NCI-H187 (cell line): Measurements from ENCODE around the gene TCP11X1.
"Not testable (repeated sequence)": the region's sequence is repeated elsewhere in the genome, so short reads cannot be mapped to it uniquely, and the experiment has no call there.

Experiments
- DNase-seq, 2 experiments: peaks; one replicate each; lab custom pipeline; 2025; lab: John Stamatoyannopoulos, UW

TCP11X1 gene

DNA sequence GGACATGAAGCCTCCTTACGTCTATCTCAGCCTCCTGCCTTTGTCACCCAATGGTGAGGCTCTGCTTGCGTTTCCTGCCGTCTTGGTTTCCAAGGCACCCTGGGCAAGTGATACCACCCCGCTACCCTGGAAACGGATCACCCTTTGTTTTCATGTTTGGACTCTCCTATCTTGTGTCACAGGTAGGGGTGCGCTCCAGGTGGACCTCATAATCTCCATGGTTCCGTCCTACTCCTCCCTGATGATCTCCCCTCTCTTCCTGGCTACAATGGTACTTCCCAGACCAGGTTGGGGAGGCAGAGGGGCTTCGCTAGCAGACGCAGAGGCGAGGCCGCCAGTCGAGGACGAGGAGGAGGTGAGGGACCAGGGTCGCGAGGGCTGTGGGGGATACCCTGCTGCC lies at the start of gene TCP11X1:
TCP11X1 (plus strand) TSS at position 316 of the 400 bp plus-strand sequence.
- DNase-seq = not testable (repeated sequence)

DNA sequence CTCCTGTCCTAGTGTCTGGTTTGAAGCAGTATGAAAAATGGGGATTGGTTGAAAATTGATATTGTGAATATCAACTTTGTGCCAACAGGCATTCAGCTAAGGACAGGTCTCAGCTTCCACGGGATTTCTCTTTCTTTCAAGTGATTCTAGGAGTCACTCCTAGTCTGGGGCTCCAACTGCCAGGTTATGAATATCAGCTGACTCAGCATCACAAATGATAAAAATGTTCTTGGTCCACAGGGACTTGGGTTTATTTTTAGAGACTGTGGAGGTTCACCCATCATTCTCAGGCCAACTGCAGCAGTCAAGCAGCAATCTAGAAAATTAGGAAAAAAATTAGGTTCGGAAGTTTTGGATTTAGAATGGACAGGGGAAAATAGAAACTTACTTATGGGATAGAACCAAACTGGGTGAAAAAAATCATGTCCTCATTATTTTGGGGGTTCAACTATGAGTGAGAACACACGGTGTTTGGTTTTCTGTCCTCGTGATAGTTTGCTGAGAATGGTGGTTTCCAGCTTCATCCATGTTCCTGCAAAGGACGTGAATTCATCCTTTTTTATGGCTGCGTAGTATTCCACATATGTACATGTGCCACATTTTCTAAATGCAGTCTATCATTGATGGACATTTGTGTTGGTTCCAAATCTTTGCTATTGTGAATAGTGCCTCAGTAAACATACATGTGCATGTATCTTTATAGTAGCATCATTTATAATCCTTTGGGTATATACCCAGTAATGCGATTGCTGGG lies 29.0 kb upstream of the TCP11X1 start:
- no peak for DNase-seq

DNA sequence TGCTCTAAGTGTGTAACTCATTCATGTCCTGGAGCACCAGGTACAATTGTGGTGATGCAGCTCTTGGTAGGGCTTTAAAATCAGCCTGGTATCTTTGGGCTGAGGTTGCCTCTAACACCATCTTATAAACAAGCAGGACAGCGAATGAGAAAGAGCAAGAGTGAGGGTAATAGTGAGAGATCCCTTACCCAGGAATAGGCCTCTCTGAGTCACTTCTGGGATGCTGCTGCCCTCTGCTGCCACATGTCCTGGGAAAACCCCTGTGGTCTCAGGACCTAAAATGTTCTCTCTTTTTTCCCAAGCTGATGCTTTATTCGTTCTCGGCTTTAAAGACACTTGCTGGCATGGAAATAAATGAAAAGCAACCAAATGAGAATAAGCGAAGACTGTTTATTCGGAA lies 7.2 kb upstream of the TCP11X1 start:
- not testable (repeated sequence) for DNase-seq

DNA sequence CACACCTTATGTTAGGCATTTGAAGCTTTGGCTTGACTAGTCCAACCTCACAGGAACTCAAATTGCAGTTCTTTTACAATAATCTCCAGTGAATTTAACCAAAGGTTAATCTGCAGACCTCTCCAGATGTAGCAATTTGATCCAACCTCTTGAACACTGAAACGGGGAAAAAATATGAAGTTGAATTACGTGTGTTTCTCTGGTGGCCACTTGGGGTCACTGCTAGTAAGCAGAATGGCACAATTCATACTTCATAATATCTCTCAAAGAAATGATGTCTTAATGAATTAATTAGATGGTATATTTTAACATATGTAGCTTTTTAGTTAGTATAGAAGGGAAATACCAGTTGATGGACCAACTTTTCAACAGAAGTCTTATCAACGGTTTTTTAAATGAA lies 1.4 kb downstream of the TCP11X1 start:
- DNase-seq = not testable (repeated sequence)

DNA sequence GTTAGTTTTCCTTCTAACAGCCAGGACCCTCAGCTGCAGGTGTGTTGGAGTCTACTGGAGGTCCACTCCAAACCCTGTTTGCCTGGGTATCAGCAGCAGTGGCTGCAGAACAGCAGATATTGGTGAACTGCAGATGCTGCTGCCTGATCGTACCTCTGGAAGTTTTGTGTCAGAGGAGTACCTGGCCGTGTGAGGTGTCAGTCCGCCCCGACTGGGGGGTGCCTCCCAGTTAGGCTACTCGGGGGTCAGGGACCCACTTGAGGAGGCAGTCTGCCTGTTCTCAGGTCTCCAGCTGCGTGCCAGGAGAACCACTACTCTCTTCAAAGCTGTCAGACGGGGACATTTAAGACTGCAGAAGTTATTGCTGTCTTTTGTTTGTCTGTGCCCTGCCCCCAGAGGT lies 20.6 kb downstream of the TCP11X1 start:
- DNase-seq = not testable (repeated sequence)

DNA sequence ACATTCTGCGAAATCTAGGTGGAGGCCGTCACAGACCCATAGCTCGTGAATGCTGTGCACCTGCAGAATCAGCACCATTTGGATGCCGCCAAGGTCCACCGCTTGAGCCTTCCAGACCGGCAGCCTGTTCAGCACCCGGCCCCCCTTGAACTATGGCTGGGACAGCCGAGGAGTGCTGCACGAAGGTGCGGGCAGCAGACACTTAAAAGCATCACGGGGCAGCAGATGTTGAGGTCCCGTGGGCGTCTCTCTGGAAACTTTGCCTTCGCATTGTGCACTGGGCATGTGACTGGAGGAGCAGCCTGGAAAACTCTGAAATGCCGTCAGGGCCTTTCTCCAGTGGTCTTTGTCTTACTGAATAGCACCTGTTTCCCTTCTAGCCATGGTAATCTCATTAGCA lies 25.2 kb downstream of the TCP11X1 start:
- DNase-seq = not testable (repeated sequence)

DNA sequence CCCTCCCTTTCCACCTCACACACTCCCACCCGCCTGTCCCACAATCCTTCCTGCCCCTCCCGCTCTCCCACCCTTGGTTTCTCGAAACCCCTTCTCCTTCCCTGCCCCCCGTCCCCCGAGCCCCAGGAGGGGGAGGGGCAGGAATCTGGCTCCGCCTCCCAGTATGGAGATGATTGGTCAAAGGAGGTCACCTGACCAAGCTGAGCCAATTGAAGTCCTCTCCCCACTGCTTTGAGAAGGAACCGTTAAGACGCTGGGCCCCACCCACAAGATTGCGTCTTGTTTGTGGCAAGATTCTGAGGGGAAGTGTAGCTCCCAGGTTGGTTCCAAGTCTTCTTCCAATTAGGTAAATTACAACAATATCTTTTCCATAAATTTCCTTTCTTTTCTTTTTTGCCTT lies 31.8 kb downstream of the TCP11X1 start, which contains the start of gene NXF2:
NXF2 (plus strand) TSS at position 275 of the 400 bp plus-strand sequence. CDS start 59,912 bp downstream, outside the sequence.
- DNase-seq = not testable (repeated sequence)

DNA sequence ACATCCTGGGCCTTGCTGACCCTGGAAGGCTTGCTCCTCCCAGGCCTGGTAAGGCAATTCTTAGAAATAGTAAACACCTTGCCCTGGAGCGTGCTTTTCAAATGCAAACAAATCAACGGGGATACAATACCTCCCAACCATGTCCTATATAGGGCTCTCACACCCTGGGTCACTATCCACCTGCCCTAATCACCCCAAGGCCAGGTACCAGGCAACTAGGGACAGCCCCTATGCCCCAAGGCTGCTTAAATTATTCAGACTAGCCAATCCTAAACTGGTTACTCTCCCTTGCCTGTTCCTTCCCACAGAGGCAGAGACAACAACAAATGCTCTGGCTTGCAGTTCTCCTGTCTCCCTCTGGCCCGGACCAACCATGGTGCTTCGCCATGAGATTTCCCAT lies 57.1 kb downstream of the TCP11X1 start:
- DNase-seq = not testable (repeated sequence)
